ENCODE measurements around the gene ERP29.
"Not testable (repeated sequence)": the region's sequence is repeated elsewhere in the genome, so short reads cannot be mapped to it uniquely, and the experiment has no call there.

ERP29 gene

GRCh38 chr12:112005419-112006395, 7.5 kb upstream of the ERP29 start:
- no peak for FAIRE-seq

GRCh38 chr12:112007945-112008344, 5.3 kb upstream of the ERP29 start:
- no peak for FAIRE-seq

- FAIRE-seq = no peak
These were observed 4.3 kb upstream of the ERP29 start for GRCh38 chr12:112008918-112009317.

GRCh38 chr12:112009596-112009995, 3.6 kb upstream of the ERP29 start:
- FAIRE-seq = not testable (repeated sequence)

GRCh38 chr12:112010415-112011344, 2.5 kb upstream of the ERP29 start:
- no peak for FAIRE-seq

- FAIRE-seq = no peak
These were observed 1.5 kb upstream of the ERP29 start for GRCh38 chr12:112011685-112012084.

- no peak for FAIRE-seq
These were observed 576 bp downstream of the ERP29 start for GRCh38 chr12:112013601-112014402.

- FAIRE-seq = no peak
These were observed 2.7 kb downstream of the ERP29 start for GRCh38 chr12:112015938-112016337.

GRCh38 chr12:112017041-112017440, 3.8 kb downstream of the ERP29 start:
- no peak for FAIRE-seq

GRCh38 chr12:112018571-112019237, 5.5 kb downstream of the ERP29 start:
- no peak for FAIRE-seq

GRCh38 chr12:112020947-112021457, 7.8 kb downstream of the ERP29 start:
- FAIRE-seq = no peak

- no peak for FAIRE-seq
These were observed 9.2 kb downstream of the ERP29 start for GRCh38 chr12:112022241-112023016.

GRCh38 chr12:112023759-112024396, 10.7 kb downstream of the ERP29 start:
- FAIRE-seq = no peak

- FAIRE-seq = no peak
These were observed 12.7 kb downstream of the ERP29 start for GRCh38 chr12:112025808-112026375.

- no peak for FAIRE-seq
These were observed 16.1 kb downstream of the ERP29 start for GRCh38 chr12:112029301-112029700.

- FAIRE-seq = no peak
These were observed 18.2 kb downstream of the ERP29 start for GRCh38 chr12:112031472-112031871.

GRCh38 chr12:112032292-112032691, 19.1 kb downstream of the ERP29 start:
- FAIRE-seq = no peak

- no peak for FAIRE-seq
These were observed 22.1 kb downstream of the ERP29 start for GRCh38 chr12:112035219-112035785.

- FAIRE-seq = not testable (repeated sequence)
These were observed 23.4 kb downstream of the ERP29 start for GRCh38 chr12:112036614-112037013.

GRCh38 chr12:112046003-112046402, 32.8 kb downstream of the ERP29 start:
- FAIRE-seq = no peak

Measured in G401.6 (cell line).